HG03139 (cell line): Measurements from ENCODE around the gene CSMD2.
"Not testable (repeated sequence)": the region's sequence is repeated elsewhere in the genome, so short reads cannot be mapped to it uniquely, and the experiment has no call there.

Source experiments
- ATAC-seq: cut with Tn5 transposase; IDR thresholded peaks from one replicate; pipeline ENCODE4 v1.9.1; 2021; ENCODE audit not compliant: unreplicated experiment

Gene CSMD2

GRCh38 chr1:33517596-33518250 lies 647.3 kb downstream of the CSMD2 start:
- no peak for ATAC-seq

DNA sequence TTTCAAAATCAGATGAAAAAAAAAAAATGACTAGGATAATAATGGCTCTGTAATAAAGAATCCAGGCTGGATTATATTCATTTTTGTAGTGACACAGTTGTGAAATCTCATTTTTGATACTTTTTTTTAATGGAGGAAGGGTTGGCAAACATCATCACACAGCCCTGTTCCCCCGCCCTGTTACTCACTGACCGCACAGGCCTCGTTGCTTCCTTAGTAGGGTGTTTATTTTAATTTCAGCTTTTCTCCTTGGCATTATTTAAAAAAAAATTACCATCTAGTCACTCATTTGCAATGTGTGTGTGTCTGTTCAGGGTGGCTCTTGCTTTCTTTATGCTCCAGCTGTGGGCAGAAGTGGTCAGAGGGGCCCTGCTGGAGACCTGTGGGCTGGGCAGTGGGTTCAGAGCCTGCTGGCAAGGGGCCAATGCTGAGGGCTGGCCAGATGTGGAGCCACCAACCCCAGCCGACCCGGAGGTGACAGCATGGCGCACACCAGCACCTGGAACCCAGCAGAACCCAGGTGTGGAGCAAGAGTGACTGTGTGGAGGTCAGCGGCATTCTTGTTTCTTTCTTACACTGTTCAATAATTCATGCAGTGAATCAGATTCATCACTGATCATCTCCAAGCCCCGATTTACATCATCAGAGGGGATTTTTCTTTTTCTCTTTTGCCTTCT lies 648.0 kb downstream of the CSMD2 start:
- no peak for ATAC-seq

DNA sequence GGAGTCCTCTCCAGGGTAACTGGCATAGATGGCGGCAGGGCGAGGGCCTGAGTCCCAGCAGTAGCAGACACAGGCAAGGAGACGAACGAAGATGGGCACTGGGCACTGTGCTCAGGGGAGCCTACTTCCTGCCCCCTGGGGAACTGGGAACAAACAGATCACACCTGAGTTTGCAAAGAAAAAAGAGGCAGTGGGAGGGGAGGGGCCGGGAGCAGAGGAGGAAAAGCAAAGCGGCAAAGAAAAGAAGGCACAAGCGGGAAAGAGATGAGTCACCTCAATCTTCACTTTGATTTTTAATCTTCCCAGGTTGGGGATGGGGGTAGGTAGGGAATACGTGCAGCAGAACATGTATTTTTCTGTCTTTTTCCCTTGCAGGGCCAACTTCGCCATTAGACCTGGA lies 648.6 kb downstream of the CSMD2 start:
- no peak for ATAC-seq

GRCh38 chr1:33515607-33516006 lies 649.4 kb downstream of the CSMD2 start:
- no peak for ATAC-seq

DNA sequence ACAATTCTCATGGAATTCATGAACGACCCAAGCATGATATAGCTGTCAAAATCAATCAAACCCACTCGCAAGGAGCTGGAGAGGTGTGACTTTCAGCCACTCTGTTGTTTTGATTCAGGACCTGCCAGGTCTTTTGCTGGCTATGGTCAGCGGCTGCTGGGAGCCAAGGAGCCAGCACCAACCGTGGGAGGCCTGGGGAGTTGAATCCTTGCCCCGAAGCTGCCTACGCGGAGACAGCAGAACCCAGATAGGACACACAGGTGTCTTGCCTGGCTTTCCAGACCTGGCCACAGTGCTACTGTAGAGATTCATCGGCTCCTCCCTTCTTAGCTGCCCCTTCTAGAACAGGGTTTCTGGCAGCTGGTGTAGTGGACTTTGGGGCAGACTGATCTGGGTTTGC lies 649.9 kb downstream of the CSMD2 start:
- ATAC-seq: no peak

DNA sequence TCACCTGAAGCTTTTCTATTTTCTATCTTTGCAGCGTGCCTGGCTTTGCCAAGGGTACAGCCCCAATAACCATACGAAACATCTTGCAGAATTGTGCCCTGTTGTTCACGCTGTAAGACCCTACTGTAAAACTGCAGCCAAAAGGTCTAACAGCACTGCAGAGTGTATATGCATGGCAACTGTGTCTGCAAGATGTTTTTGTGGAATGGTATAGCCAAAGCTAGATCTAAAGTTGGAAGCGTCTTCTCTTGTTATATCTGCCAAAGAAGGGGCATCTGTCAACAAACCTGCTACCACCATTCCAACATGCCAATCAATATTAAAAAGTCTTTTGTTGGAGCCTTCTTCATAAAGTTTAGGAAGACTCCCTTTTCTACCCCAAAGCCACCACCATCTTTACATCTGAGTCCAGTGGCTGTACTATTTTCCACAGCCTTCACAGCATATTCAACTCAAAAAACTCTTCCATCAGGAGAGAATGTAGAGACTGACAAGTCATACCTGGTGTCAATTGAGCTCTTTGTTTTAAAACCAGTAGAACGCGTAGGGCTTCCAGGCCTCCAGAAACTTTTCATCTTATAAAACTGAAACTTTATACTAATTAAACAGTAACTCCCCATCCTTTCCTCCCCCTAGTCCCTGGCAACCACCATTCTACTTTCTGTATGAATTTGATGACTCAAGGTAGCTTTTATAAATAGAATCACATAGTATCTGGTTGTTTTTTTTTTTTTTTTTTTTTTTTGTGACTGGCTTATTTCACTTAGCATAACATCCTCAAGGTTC lies 652.6 kb downstream of the CSMD2 start:
- no peak for ATAC-seq

- not testable (repeated sequence) for ATAC-seq
Measured at GRCh38 chr1:33509276-33509675, 655.8 kb downstream of the CSMD2 start.

DNA sequence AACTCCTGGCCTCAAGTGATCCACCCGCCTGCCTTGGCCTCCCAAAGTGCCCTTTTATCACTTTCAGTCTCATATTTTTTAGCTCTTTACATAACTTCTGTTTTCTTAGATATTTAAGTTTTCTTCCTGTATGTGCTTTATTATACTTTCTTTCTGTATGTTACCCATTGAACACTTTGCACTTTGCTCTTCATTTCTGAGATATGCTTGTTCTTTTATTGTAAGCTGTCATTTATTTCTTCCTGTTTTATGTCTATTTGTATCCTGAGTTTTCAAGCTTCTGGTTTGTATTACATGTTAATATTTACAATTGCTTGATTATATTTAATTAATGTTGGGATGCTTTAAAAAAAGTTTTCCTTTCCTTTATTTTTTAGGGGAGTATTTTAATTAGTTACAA lies 656.9 kb downstream of the CSMD2 start:
- no peak for ATAC-seq

DNA sequence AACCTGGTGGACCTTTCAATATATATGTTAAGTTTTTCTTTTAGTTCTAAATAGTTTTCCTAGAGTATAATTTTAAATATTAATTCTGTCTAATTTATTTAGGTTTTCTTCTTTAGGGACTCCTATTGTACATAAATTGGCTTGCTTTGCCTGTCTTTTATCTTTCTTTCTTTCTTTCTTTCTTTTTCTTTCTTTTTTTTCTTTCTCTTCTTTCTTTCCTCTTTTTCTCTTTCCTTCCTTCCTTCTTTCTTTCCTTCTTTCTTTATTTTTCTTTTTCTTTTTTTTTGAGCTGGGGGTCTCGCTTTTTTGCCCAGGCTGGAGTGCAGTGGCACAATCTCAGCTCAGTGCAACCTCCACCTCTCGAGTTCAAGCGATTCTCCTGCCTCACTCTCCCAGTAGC lies 657.4 kb downstream of the CSMD2 start:
- ATAC-seq: no peak

DNA sequence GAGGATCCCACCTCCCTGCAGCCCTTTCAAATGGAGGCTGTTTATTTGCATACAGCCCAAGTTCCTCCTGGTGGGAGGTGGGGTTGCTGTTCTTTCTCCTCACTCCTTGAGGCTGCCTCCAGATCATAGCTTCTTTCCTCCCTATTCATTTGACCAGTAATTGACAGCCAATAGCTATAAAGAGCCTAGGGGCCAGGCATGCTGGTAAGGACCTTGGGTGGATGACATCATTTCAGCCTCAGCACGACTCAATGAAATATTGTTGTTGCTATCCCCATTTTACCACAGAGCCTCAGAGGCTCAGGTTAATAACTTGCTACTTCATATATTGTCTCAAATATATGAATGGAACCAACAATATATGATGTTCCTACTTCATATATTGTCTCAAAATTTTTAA lies 661.5 kb downstream of the CSMD2 start:
- no peak for ATAC-seq

- no peak for ATAC-seq
Measured at GRCh38 chr1:33502726-33503125, 662.3 kb downstream of the CSMD2 start.

DNA sequence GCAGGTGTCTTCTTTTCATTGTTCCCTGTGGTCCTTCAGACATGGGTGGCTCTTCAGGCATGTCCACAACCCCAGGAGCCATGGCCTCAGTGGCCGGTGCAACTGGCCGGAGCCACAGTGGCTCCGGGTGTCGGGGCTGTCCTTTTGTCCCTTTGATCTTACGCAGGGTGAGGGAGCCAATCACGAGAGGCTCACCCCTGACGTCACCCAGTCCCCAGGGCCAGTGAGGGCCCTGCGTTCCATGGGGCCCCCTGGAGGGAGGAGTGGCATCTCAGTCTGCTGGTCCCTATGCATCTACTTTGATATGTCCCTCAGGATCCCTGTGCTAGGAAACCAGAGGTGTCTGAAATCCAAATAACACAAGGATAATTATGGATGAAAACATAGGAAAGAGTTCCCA lies 663.3 kb downstream of the CSMD2 start:
- no peak for ATAC-seq

- ATAC-seq: no peak
Measured at GRCh38 chr1:33501309-33501708, 663.7 kb downstream of the CSMD2 start.

DNA sequence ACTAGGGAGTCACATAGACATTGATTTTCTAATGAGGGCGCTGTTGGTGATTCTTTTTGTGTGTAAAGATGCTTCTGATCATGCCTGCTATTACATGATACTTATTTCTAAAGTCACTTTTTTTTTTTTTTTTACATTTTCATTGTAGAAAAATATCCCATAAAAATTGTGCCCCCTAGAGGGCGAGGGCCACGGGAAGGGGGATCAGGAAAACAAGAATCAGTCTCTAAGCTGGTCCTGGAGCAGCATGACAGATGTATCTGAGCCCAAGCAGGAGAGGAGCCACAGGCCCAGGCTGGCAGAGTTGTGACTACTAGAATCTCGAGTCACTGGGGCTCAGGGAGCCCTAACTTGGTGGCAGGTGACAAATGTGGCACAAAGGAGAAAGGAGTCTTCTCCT lies 664.5 kb downstream of the CSMD2 start:
- no peak for ATAC-seq

- no peak for ATAC-seq
Measured at GRCh38 chr1:33497410-33497809, 667.6 kb downstream of the CSMD2 start.

GRCh38 chr1:33494929-33495328 lies 670.1 kb downstream of the CSMD2 start:
- ATAC-seq: no peak

DNA sequence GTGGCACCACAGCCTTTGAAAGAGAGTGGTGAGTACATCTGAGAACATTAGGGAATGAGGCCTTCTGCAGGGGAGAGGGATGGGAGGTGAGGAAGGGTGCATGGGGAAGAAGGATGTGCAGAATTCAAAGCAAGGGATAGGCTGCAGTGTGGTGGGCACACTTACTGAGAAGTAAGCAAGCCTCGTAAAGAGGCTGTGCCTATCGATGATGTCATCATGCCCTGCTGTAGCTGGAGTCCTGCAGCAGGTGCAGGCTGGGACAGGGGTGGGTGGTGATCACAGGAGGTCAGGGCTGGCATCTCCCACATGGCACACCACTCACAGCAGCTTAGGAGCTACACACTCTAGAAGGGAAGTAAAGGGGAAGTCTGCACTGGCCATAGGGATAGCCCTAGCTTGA lies 676.4 kb downstream of the CSMD2 start:
- ATAC-seq: no peak

- no peak for ATAC-seq
Measured at GRCh38 chr1:33482412-33482811, 682.6 kb downstream of the CSMD2 start.

DNA sequence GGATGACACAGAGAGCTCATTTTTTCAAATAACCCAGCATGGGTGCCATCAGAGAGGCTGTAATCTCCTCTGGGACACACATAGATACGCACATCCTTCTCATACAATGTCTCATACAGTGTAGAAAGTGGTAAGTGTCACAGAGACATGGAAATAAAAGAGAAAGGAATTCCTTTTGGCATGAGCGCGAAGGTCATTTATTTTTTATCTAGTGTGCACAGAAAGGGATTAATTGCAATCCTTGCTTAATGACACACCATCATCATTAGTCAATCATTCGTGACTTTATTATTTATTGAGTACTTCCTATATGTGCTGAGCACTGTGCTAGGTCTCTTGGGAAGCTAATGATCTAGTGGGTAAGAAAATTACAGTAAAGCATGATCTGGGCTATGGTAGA lies 687.6 kb downstream of the CSMD2 start:
- no peak for ATAC-seq

- ATAC-seq: no peak
Measured at GRCh38 chr1:33473900-33474299, 691.1 kb downstream of the CSMD2 start.

DNA sequence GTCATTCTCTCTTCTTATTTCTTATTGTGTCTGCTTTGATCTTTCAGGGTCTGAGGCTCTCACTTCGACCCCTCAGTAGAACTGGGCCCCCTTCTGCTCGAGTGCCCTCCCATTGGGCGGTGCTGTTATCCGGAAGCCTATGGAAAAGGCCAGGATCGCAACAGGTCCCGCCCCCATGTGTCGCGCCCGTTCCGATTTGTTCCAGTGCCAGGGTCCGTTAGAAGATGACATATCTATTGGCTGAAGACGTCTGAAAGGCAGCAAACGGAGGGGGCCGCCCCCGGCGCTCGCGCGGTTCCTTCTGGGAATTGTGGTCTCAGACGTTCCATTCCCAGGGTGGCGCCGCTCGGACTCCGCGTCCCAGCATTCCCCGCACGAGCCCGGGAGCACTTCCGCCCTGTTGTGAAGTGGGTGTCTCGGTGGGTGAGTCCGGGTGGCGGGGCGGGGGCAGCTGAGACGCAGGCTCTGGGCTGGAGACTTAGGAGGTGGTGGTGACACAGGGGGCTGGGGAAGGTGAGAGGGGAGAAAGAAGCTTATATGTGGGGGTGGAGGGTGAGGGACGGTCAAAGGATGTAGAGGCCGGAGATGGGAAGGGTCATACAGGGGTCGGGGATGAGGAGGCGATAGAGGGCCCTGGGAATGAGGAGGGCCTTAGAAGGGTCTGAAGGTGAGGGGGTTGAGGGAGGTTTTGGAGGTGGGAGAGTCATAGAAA lies 692.6 kb downstream of the CSMD2 start, which contains the start of gene ZSCAN20:
TSS of gene ZSCAN20 (plus strand) at position 377 of the 712 bp plus-strand sequence. CDS start 6,644 bp downstream, outside the sequence.
- ATAC-seq: peak; percentile 87
